ENCODE results near the gene ARL13B. TPM values are rescaled to one million over a fixed set of nuclear protein-coding genes. Genes with fewer than 3 reads are reported as not detected.

Gene ARL13B
- total and polyA plus RNA-seq, 2 donors (not counting 3 experiments of a cell fraction or from before 2014, with no cell fraction given) = 3.8 to 8.6 TPM

- Histone ChIP-seq H3K27me3 (ENCODE audit: control insufficient read depth in 2 of 2, insufficient read depth in 2 of 2, low read length in 2 of 2) (no peaks in the 10 kb centered on the region), H4K20me1 (replicated peaks; ENCODE audit: control insufficient read depth, extremely low read depth, insufficient read depth, low read length) (no peaks in the 10 kb centered on the region), H3K9me1 (replicated peaks; ENCODE audit: control insufficient read depth, extremely low read depth, insufficient read depth, low read length) (no peaks in the 10 kb centered on the region), H3K9ac (replicated peaks; ENCODE audit: extremely low read depth, insufficient read depth, low read length) (no peak overlapping the region), H3K4me2 (ENCODE audit: insufficient read depth, low read length) (no peak overlapping the region), H3K36me3 (ENCODE audit: control insufficient read depth in 2 of 2, extremely low read depth in 1 of 2, insufficient read depth in 2 of 2, low read length in 2 of 2) (peaks cover 0 to 8% of the 10 kb centered on the region in 2 experiments), H3K79me2 (ENCODE audit: control insufficient read depth, insufficient read depth, low read length) (no peaks in the 10 kb centered on the region), H2AFZ (ENCODE audit: low read depth, low read length) (no peak overlapping the region), H3K4me1 (ENCODE audit: control insufficient read depth, extremely low read depth, insufficient read depth, low read length) (peaks cover 1% of the 10 kb centered on the region), H3K4me3 (replicated peaks in 1 of 3; ENCODE audit: insufficient read depth in 1 of 3, low read depth in 1 of 3, low read length in 3 of 3) (no peak overlapping the region), H3K9me3 (replicated peaks; ENCODE audit: control insufficient read depth, insufficient read depth, low read length) (no peaks in the 10 kb centered on the region), H3K27ac (ENCODE audit: insufficient read depth, low read depth, low read length) (no peak overlapping the region)
- FAIRE-seq = no peak
- intact Hi-C loops (cut with micrococcal nuclease) = no loop called here
- DNase-seq (ENCODE audit: low read depth, low spot score) = no peak
- POLR2A ChIA-PET = no interaction called here
- dilution Hi-C loops (cut with MboI; ENCODE audit: extremely low pct_ligation_motif_present, low sequenced_read_pairs) = no loop called here
- CTCF ChIA-PET = no interaction called here
- BruUV-seq (replicated peaks) = no TSS peak
- no peak for TF ChIP-seq GATA2 (IDR thresholded peaks at IDR 0.05; ENCODE audit: insufficient read depth, insufficient read length, low read depth, low read length)
- TF ChIP-seq, protein P1, sequence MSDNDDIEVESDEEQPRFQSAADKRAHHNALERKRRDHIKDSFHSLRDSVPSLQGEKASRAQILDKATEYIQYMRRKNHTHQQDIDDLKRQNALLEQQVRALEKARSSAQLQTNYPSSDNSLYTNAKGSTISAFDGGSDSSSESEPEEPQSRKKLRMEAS (IDR thresholded peaks at IDR 0.05; ENCODE audit: insufficient read depth, insufficient read length) = no peak
Measured at GRCh38 chr3:94093151-94093550, 113.2 kb downstream of the ARL13B start.

DNA sequence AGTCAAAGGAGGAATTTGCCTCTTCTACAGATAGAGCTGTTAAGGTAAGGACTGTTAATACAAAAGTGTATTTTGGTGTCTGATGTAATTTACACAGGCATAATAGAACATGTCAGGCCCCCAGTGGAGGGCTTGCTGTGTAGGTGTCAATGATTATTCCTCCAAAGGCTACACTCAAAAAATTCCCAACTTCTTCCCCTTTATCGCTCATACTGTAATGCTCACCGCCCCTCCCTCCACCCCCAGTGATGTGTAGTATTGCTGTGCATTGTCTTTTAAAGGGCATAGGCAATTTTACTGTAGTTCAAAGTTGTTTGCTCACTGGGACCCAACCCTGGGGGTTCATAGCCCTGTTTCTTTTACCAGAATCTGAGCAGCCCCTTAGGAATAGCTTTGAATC is 115.2 kb downstream of the ARL13B start:
- no peaks in the 10 kb centered on the region for H3K27me3 ChIP-seq (ENCODE audit: control insufficient read depth in 2 of 2, insufficient read depth in 2 of 2, low read length in 2 of 2)
- CTCF ChIA-PET = no interaction called here
- dilution Hi-C loops (cut with MboI; ENCODE audit: extremely low pct_ligation_motif_present, low sequenced_read_pairs) (no loop called here), intact Hi-C loops (cut with micrococcal nuclease) (no loop called here)
- DNase-seq (ENCODE audit: low read depth, low spot score) = no peak
- H4K20me1 ChIP-seq (replicated peaks; ENCODE audit: control insufficient read depth, extremely low read depth, insufficient read depth, low read length) = no peaks in the 10 kb centered on the region
- H3K4me1 ChIP-seq (ENCODE audit: control insufficient read depth, extremely low read depth, insufficient read depth, low read length) = peaks cover 7% of the 10 kb centered on the region
- no peaks in the 10 kb centered on the region for H3K79me2 ChIP-seq (ENCODE audit: control insufficient read depth, insufficient read depth, low read length)
- H3K36me3 ChIP-seq (ENCODE audit: control insufficient read depth in 2 of 2, extremely low read depth in 1 of 2, insufficient read depth in 2 of 2, low read length in 2 of 2) = peaks cover 0 to 6% of the 10 kb centered on the region in 2 experiments
- H2AFZ ChIP-seq (ENCODE audit: low read depth, low read length) = no peak overlapping the region
- H3K4me2 ChIP-seq (ENCODE audit: insufficient read depth, low read length) = no peak overlapping the region
- H3K9me1 ChIP-seq (replicated peaks; ENCODE audit: control insufficient read depth, extremely low read depth, insufficient read depth, low read length) = no peaks in the 10 kb centered on the region
- POLR2A ChIA-PET = no interaction called here
- H3K4me3 ChIP-seq (replicated peaks in 1 of 3; ENCODE audit: insufficient read depth in 1 of 3, low read depth in 1 of 3, low read length in 3 of 3) = no peak overlapping the region
- TF ChIP-seq EZH2 (IDR thresholded peaks at IDR 0.05; ENCODE audit: borderline replicate concordance, low read depth, low read length, severe bottlenecking) (no peak), FOS (IDR thresholded peaks at IDR 0.05; ENCODE audit: borderline replicate concordance, insufficient read depth, low read length) (no peak), POLR2AphosphoS5 (IDR thresholded peaks at IDR 0.05; ENCODE audit: insufficient read depth, low read depth, low read length) (no peak), POLR2A (IDR thresholded peaks at IDR 0.05; ENCODE audit: low read depth, low read length) (no peak), JUN (IDR thresholded peaks at IDR 0.05; ENCODE audit: borderline replicate concordance, insufficient read depth, insufficient read length, low read depth) (no peak), MYC (IDR thresholded peaks at IDR 0.05; ENCODE audit: low read depth, low read length) (no peak), GATA2 (IDR thresholded peaks at IDR 0.05; ENCODE audit: insufficient read depth, insufficient read length, low read depth, low read length) (no peak)
- TF ChIP-seq, protein P1 (IDR thresholded peaks at IDR 0.05; ENCODE audit: insufficient read depth, insufficient read length) = no peak
- TF ChIP-seq, protein P2, sequence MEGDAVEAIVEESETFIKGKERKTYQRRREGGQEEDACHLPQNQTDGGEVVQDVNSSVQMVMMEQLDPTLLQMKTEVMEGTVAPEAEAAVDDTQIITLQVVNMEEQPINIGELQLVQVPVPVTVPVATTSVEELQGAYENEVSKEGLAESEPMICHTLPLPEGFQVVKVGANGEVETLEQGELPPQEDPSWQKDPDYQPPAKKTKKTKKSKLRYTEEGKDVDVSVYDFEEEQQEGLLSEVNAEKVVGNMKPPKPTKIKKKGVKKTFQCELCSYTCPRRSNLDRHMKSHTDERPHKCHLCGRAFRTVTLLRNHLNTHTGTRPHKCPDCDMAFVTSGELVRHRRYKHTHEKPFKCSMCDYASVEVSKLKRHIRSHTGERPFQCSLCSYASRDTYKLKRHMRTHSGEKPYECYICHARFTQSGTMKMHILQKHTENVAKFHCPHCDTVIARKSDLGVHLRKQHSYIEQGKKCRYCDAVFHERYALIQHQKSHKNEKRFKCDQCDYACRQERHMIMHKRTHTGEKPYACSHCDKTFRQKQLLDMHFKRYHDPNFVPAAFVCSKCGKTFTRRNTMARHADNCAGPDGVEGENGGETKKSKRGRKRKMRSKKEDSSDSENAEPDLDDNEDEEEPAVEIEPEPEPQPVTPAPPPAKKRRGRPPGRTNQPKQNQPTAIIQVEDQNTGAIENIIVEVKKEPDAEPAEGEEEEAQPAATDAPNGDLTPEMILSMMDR (IDR thresholded peaks at IDR 0.05; ENCODE audit: extremely low read depth in 1 of 2, insufficient read depth in 1 of 2, low read depth in 1 of 2, low read length in 2 of 2) = no peak
- no peaks in the 10 kb centered on the region for H3K9me3 ChIP-seq (replicated peaks; ENCODE audit: control insufficient read depth, insufficient read depth, low read length)
- no peak for FAIRE-seq
- no peak overlapping the region for H3K27ac ChIP-seq (ENCODE audit: insufficient read depth, low read depth, low read length)
- H3K9ac ChIP-seq (replicated peaks; ENCODE audit: extremely low read depth, insufficient read depth, low read length) = no peak overlapping the region
- no TSS peak for BruUV-seq (replicated peaks)
